K562 (cell line): ENCODE measurements around the gene ST3GAL5. TPM values are rescaled to one million over a fixed set of nuclear protein-coding genes. Genes with fewer than 3 reads are reported as not detected.

ENCODE experiments used
- DDX20 ChIP-seq: fragments of 450-650 bp; IDR thresholded peaks from 2 replicates; pipeline ENCODE4 v1.6.1; 2016; ENCODE audit warnings: missing genetic modification characterization, low read depth, mild to moderate bottlenecking, missing compliant biosample characterization, moderate library complexity
- JUN ChIP-seq, 2 experiments: sonication (generic) in 1 of 2; formaldehyde crosslinking in 1 of 2; IDR thresholded peaks; 2 replicates each; pipeline versions ENCODE4 v1.6.1 to v1.8.0; 2012 to 2022; ENCODE audit warnings: borderline replicate concordance in 2 of 2, mild to moderate bottlenecking in 2 of 2, improper control_type of control experiment in 1 of 2, low read depth in 1 of 2, low read length in 1 of 2, missing genetic modification reagents in 1 of 2
- NFXL1 ChIP-seq: fragments of 450-650 bp; formaldehyde crosslinking; IDR thresholded peaks from 2 replicates; pipeline ENCODE4 v1.4.0; 2021; ENCODE audit warnings: mild to moderate bottlenecking
- REST ChIP-seq, 2 experiments: fragments of 450-650 bp; formaldehyde crosslinking in 1 of 2; IDR thresholded peaks; 2 replicates each; pipeline versions ENCODE4 v1.4.0 to v1.6.1; 2014 to 2020; ENCODE audit warnings: mild to moderate bottlenecking in 2 of 2, borderline replicate concordance in 1 of 2, low read depth in 1 of 2
- RUNX1 ChIP-seq: sonication (generic); IDR thresholded peaks from 2 replicates; pipeline ENCODE4 v1.6.1; 2016; ENCODE audit warnings: antibody characterized with exemption, low read depth
- SMAD4 ChIP-seq: fragments of 250-450 bp; sonication (Bioruptor Pico); conservative IDR thresholded peaks from 2 replicates; pipeline ENCODE4 v1.8.0; 2021; ENCODE audit warnings: inconsistent platforms, mild to moderate bottlenecking, moderate library complexity
- SMARCA5 ChIP-seq: fragments of 450-650 bp; IDR thresholded peaks from 2 replicates; pipeline ENCODE4 v1.6.1; 2016
- SREBF1 ChIP-seq: fragments of 150-350 bp; IDR thresholded peaks from 2 replicates; pipeline ENCODE4 v1.6.1; 2014; ENCODE audit warnings: antibody characterized with exemption, low read depth, low read length, borderline replicate concordance
- ZC3H4 ChIP-seq: sonication (generic); formaldehyde crosslinking; IDR thresholded peaks from 2 replicates; pipeline ENCODE4 v1.9.0; 2021; ENCODE audit warnings: missing genetic modification reagents, borderline replicate concordance
- ZNF217 ChIP-seq: sonication (generic); formaldehyde crosslinking; IDR thresholded peaks from 2 replicates; pipeline ENCODE4 v1.8.0; 2022; ENCODE audit warnings: mild to moderate bottlenecking, missing genetic modification reagents
- ZNF282 ChIP-seq: sonication (generic); formaldehyde crosslinking; IDR thresholded peaks from 2 replicates; pipeline ENCODE4 v1.8.1; 2023; ENCODE audit warnings: missing genetic modification reagents
- ZNF311 ChIP-seq: fragments of 250-450 bp; sonication (Bioruptor Pico); IDR thresholded peaks from 2 replicates; pipeline ENCODE4 v1.4.0; 2020; ENCODE audit warnings: mild to moderate bottlenecking, moderate library complexity
- ZNF449 ChIP-seq: fragments of 250-450 bp; sonication (Bioruptor Pico); IDR thresholded peaks from 2 replicates; pipeline ENCODE4 v1.8.0; 2022; ENCODE audit warnings: moderate library complexity, mild to moderate bottlenecking, inconsistent platforms
- polyA plus RNA-seq, 8 experiments: library from polyadenylated mRNA; depleted of rRNA in 4 of 8; stranded (reverse) in 5 of 8; unstranded in 3 of 8; fragments of >200 nt; fragmentation: Nextera tagmentation in 2 of 8; fragmentation: Illumina TruSeq in 1 of 8; extraction: Ambion mirVana in 2 of 8; extraction: Trizol in 1 of 8; gene quantifications; 2 replicates each; pipeline versions ENCODE4 v1.2.1 to v1.2.3, GENCODE V29; 2011 to 2014; ENCODE audit warnings: inconsistent platforms in 1 of 8, missing spikeins in 1 of 8
- total RNA-seq, 7 experiments: library from RNA; depleted of rRNA in 6 of 7; stranded (reverse); fragments of >200 nt in 6 of 7; fragmentation: Illumina TruSeq in 2 of 7; extraction: Trizol in 2 of 7; gene quantifications; 2 replicates each; pipeline versions ENCODE4 v1.2.1 to v1.2.3, GENCODE V29; 2011 to 2021; ENCODE audit warnings: low replicate concordance in 1 of 7
- TF ChIP-seq, protein P1 (sequence below): fragments of 150-350 bp; conservative IDR thresholded peaks from 2 replicates; pipeline ENCODE4 v1.6.1; 2014; ENCODE audit warnings: low read length

The ST3GAL5 gene
- total and polyA plus RNA-seq, 9 of the 15 experiments (the other 6 are each of a cell fraction or from before 2014, with no cell fraction given) = 1.6 to 10.0 (median 4.2) TPM

DNA sequence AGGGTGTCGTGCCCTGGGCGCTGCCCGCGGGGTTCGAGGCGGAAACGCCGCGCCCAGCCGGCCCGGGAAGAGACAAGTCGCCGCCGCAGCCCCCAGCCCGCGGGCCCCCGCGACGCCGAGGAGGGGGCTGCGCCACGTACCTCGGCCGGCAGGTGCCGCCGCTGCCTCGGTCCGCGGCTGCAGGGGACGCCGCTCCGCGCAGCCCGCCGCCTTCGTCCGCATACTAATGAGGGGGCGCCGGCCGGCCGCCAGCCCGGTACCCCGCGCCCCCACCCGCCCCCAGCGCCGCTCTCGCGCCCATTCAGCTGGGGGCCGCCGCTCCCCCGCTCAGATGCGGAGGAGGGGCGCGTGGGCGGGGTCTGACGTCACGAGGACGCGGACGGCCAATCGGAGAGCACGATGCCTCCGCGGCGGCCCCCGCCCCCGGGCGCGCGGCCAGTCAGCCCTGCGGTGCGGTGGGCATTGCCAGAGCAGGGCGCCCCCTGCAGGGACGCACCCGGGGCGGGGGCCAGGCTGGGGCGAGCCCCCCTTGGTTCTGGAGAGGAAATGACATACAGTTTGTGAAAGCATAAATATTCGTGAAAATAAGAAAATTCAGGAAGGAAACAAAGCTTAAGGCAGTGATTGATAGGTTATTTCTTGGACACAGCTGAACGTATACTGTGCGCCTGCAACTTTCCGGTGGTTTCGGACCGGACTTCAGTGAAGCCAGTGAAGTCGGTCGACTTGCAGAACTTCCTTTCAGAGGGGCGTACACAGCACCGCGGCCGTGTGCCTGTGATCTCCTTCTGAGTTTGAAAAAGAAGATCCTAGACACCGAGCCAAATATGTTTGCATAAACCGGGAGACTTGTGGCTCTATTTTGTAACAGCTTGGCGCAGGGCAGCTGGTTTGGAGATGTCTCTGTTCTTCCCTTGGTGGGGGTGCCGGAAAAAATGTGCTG lies at the start of gene ST3GAL5 (continued):
- TF ChIP-seq DDX20 (tag) = no peak
- no peak for TF ChIP-seq ZC3H4
- TF ChIP-seq JUN (IDR thresholded peaks at IDR 0.05; ENCODE audit: borderline replicate concordance, low read depth, low read length) = 0 out of 2 replicates have a peak, but pooled peaks have one; percentile 8
- no peak for TF ChIP-seq JUN (CRISPR knock-in tag; IDR thresholded peaks at IDR 0.05; ENCODE audit: borderline replicate concordance)
- no peak for TF ChIP-seq RUNX1
- TF ChIP-seq NFXL1 (CRISPR knock-in tag) = no peak
- no peak for TF ChIP-seq ZNF282 (CRISPR knock-in tag)
- TF ChIP-seq SMAD4 (CRISPR knock-in tag) = peak; percentile 73
- TF ChIP-seq, protein P1, sequence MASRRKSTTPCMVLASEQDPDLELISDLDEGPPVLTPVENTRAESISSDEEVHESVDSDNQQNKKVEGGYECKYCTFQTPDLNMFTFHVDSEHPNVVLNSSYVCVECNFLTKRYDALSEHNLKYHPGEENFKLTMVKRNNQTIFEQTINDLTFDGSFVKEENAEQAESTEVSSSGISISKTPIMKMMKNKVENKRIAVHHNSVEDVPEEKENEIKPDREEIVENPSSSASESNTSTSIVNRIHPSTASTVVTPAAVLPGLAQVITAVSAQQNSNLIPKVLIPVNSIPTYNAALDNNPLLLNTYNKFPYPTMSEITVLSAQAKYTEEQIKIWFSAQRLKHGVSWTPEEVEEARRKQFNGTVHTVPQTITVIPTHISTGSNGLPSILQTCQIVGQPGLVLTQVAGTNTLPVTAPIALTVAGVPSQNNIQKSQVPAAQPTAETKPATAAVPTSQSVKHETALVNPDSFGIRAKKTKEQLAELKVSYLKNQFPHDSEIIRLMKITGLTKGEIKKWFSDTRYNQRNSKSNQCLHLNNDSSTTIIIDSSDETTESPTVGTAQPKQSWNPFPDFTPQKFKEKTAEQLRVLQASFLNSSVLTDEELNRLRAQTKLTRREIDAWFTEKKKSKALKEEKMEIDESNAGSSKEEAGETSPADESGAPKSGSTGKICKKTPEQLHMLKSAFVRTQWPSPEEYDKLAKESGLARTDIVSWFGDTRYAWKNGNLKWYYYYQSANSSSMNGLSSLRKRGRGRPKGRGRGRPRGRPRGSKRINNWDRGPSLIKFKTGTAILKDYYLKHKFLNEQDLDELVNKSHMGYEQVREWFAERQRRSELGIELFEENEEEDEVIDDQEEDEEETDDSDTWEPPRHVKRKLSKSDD = no peak
- TF ChIP-seq ZNF449 (CRISPR knock-in tag) = no peak
- TF ChIP-seq SMARCA5 = no peak
- no peak for TF ChIP-seq ZNF217
- no peak for TF ChIP-seq SREBF1
- TF ChIP-seq ZNF311 = no peak
- TF ChIP-seq REST (IDR thresholded peaks at IDR 0.05; ENCODE audit: borderline replicate concordance) = peak; percentile 58
- TF ChIP-seq REST (CRISPR knock-in tag; IDR thresholded peaks at IDR 0.05; ENCODE audit: low read depth) = no peak
